Measurements from ENCODE around the gene PSMD13.

Gene PSMD13

DNA sequence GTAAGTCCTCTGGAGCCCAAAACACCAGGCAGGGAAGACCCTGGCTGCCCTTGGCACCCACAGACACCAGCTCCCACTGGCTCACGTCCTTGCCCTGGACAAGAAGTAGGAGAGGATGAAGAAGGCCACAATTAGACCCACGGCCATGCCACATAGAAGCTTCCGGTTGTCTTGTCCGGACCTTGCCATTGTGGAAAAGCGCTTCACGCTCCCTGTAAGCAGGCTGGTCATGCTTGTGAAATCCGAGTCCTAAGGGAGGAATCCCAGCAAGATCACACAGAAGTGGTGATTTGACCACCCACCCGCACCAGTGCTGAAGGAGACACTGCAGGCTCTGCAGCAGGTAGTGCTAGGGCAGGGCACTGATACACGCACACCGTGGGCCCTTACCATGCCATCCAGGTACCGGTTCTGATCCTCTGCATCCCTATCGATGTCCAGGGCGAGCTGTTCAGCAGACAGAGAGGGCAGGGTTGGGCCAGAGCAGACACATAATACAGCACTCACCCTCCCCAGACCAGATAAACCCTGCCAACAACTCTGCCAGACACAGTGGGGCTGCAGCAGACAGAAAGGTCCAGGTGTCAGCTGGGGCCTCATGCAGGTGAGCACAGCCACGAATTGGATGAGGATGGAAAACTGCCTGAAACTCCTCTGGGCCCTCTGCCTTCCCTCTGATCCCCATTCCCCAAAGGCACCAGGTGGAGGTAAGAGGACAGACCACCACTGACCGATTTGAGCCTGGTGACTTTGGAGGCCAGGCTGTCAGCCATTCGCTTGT lies 31.4 kb upstream of the PSMD13 start:
- no peak for DNase-seq

DNA sequence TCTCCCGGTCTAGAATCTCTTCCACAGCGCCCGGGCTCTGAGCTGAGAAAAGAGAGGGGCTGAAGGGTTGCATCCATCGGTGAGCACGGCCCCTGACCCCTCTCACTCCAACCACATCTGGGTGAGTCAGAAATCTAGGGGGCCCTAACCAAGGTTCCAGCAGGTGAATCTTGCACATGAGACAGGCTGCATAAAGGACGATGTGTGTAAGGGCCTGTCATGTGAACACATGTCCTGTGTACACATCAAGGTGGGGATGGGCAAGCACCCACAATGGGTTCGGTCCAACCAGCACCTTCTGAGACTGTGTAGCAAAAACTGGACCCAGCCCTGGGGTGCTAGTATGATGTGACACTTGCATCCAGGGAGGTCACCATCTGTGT lies 30.8 kb upstream of the PSMD13 start:
- no peak for DNase-seq

DNA sequence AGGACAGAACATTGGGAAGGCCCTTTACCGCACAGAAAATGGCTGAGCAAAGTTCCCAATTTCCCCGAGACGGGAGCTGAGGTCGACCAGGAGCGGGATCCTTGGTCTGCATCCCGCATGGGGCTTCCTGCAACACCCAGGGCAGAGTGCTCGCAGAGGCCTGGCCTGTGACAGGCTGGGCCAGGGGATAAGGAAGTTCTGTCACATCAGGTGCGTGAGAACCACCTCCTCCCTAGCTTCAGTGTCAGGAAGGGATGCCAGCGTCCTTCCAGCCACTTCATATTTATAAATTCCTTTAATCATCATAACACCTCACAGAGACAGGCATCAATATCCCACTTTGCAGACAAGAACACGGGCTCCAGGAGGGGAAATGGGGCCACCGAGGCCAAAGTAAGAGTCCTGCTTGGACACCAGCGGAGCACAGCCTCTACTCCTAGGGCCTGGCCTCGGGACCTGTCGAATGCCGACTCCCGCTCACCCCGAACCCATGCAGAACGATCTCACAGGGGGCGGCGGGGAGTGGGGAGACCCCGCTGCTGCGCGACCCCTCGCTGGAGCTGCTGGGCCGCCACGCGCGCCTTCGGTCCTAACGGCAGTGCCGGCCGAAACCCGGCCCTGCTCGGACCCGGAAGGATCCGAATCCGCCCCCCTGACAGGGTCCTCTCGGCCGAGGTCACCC lies 30.1 kb upstream of the PSMD13 start:
- DNase-seq = peak; percentile 18

DNA sequence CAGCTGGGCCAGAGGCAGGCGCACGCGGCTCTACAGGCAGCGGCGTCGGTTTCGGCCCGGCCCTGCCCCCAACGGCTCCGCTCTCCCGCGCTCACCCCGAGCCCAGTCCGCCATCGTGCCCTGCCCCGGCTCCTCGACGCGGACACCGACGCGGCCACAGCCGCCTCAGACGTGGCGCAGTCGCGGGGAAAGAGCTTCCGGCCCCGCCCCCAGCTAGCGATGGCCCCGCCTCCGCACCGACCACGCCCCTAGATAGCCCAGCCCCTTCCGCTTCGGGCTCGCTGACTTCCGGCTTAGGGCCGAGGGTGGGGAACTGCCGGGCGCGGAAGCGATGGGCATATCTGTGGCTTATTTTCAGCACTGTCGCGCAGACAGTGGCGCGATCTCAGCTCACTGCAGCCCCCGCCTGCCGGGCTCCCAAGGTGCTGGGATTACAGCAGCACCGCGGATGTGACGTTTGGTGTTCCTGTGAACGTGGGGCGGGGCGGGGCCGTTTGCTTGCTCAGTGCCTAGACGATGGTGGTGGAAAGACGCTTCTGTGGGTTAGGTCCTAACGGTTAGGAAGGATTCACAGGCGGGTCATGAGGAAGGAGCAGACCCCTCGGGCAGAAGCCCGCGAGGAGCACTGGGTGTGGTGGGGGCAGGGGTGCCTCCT lies 29.4 kb upstream of the PSMD13 start, which contains the start of the genes BET1L and RIC8A:
TSS of gene BET1L (minus strand) at position 192 of the 655 bp plus-strand sequence. CDS start at position 114, 78 bp downstream.
TSS of gene RIC8A (plus strand) at position 501 of the 655 bp plus-strand sequence. CDS start 1,147 bp downstream, outside the sequence.
- peak; percentile 96 for DNase-seq

- peak; percentile 58 for DNase-seq
Measured at GRCh38 chr11:207863-208180, 29.0 kb upstream of the PSMD13 start.

DNA sequence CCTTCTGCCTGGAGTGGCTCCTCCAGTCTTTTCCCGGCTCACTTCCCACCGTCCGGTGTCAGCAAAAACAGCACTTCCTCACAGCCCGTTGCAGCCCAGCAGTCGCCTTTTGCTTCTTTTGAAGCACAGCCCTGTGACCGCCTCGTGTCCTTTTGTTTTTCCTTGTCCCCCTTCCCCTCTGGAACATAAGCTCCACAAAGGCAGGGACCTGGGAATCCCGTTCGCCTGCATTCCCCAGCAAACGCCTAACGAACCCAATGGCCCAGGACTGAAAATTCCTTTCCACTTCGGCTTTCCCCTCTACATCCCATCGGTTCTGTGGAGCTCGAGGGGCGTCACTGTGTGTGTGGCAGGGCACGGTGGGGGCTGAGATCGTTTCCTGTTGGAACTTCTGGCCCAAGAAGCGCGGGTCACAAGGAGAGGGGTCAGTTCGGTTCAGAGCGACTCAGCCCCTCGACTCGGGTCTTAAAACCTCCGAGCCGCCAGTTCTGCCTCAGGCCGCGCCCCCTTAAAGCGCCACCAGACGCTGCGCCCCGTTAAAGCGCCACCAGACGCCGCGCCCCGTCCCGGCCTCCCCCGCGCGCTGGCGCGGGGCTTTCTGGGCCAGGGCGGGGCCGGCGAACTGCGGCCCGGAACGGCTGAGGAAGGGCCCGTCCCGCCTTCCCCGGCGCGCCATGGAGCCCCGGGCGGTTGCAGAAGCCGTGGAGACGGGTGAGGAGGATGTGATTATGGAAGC lies 28.4 kb upstream of the PSMD13 start:
- peak; percentile 77 for DNase-seq

- no peak for DNase-seq
Measured at GRCh38 chr11:208917-209260, 27.9 kb upstream of the PSMD13 start.

DNA sequence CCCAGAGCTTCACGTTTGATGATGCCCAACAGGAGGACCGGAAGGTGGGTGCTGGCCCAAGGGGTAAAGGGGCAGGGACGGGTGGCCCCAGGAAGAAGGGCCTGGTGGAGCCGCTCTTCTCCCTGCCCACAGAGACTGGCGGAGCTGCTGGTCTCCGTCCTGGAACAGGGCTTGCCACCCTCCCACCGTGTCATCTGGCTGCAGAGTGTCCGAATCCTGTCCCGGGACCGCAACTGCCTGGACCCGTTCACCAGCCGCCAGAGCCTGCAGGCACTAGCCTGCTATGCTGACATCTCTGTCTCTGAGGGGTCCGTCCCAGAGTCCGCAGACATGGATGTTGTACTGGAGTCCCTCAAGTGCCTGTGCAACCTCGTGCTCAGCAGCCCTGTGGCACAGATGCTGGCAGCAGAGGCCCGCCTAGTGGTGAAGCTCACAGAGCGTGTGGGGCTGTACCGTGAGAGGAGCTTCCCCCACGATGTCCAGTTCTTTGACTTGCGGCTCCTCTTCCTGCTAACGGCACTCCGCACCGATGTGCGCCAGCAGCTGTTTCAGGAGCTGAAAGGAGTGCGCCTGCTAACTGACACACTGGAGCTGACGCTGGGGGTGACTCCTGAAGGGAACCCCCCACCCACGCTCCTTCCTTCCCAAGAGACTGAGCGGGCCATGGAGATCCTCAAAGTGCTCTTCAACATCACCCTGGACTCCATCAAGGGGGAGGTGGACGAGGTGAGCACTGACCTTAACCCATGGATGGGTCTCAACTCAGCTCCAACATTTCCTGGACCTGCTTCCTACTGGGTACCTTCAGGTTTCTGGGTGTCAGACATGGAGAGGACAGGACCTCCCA lies 27.3 kb upstream of the PSMD13 start:
- no peak for DNase-seq

GRCh38 chr11:210122-210802 lies 26.5 kb upstream of the PSMD13 start:
- no peak for DNase-seq

GRCh38 chr11:210803-211180 lies 26.0 kb upstream of the PSMD13 start:
- DNase-seq = no peak

DNA sequence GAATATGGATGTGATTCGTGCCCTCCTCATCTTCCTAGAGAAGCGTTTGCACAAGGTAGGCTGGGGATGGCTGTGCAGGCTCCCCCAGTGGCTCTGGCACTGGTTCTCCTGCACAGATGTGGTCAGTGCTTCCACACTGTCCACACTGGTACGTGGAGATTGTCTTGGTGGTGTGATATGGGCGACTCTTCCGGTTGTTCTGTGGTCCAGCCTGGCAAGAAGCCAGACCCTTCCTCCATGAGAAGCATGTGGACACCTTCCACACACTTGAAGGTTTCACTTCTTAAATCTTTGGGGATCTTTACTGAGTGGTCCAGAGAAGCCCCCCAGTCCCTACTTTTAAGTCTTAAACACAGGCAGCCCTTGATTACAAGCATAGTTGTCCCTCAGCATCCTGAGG lies 25.5 kb upstream of the PSMD13 start:
- DNase-seq = no peak

DNA sequence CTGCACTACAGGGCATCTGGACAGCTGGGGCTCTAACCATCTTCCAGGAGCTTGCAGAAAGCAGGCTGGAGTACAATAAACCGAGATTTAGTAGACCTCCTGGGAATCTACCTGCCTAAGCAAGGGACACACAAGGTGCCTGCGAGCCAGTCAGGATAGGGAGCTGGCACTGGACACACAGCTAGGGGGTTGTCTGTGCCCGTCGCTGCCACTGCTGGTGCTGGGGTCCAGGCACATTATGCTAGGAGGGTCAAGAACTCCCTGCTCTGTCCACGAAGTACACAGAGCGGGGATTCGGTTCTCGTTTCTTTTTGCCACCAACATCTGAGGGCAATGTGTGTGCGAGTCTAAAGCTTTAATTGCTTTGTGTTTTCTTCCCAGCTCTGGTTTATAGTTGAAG lies 25.0 kb upstream of the PSMD13 start:
- DNase-seq = no peak

GRCh38 chr11:212150-213100 lies 24.4 kb upstream of the PSMD13 start:
- DNase-seq = no peak

DNA sequence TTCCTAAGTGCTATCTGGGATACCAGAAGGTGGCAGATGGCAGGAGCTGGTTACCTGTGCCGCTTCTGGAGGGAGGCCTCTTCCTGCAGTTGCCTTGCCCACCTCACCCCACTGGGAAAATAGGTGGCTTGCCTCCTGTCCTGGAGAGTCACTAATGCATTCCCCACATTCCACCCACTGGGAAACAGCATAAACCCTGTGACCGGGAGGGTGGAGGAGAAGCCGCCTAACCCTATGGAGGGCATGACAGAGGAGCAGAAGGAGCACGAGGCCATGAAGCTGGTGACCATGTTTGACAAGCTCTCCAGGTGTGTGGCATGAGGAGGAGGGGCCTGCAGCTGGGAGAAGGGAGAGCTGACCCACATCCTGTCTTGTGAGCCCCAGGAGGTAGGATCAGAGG lies 23.7 kb upstream of the PSMD13 start:
- DNase-seq = no peak

GRCh38 chr11:214083-214482 lies 22.7 kb upstream of the PSMD13 start:
- no peak for DNase-seq

- DNase-seq = peak; percentile 67
Measured at GRCh38 chr11:215581-216037, 21.2 kb upstream of the PSMD13 start.

GRCh38 chr11:216081-216974 lies 20.4 kb upstream of the PSMD13 start:
- DNase-seq = no peak

DNA sequence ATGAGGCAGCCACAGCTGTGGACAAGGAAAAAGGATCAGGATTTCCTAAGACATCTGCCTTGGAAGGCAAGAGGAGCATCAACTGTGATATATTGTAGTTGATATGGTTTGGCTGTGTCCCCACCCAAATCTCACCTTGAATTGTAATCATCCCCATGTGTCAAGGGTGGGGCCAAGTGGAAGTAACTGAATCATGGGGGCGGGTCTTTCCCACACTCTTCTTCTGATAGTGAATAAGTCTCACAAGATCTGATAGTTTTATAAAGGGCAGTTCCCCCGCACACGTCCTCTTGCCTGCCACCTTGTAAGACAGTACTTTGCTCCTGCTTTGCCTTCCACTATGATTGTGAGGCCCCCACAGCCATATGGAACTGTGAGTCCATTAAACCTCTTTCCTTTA lies 19.1 kb upstream of the PSMD13 start:
- no peak for DNase-seq

GRCh38 chr11:218815-219593 lies 17.8 kb upstream of the PSMD13 start:
- DNase-seq = no peak

Measured in NCI-H82 (cell line).